Stimulated activated CD8-positive, alpha-beta memory T cell treated with anti-CD3 and anti-CD28 coated beads, Interleukin-7, amount 100 ng/mL, for 4 hours (primary cell): Measurements from ENCODE around the gene DHRS7C.
"Not testable (repeated sequence)": the region's sequence is repeated elsewhere in the genome, so short reads cannot be mapped to it uniquely, and the experiment has no call there.

Source experiments
- DNase-seq, 2 donors: peaks; one replicate each; pipeline ENCODE4 v3.0.0-alpha.2; 2020; ENCODE audit warnings: low read depth in 2 of 2

DHRS7C gene

DNA sequence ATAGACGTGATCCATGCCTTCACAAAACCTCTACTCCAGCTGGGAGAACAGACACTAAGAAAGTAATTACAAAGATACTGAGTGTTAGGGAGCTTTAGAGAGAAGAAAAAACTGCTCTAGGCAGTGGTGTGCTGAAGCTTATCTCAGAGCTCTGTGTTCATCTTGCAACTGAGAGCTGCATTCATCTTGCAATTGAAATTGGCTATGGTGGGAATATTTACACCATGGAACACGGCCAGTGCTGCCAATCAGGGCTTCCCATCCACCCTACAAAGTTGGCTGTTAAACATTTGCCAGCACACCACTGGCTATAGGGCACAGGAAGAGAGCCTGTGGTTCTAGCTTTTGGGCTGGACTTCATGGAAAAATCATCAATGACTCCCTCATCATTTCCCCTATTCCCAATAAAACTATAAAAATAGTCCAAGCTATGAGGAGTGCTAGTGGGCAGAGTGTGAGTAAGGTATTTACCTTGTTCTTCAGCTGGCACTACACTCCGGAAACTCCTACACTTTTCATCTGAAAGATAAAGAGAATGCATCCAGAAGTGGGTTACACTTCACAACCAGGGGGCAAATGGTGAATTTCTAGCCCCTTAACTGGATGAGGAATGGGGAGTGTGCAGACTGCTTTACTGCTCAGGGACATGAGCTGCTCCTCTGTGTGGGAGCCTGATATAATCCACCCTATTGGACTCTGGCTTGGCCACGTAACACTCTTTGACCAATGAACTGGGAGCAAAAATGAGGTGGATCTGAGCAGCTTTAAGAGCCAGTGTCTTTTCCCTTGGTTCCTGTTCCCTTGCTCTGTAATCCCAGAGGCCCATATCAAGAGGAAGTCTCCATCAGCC is 18.9 kb upstream of the DHRS7C start:
- no peak for DNase-seq

GRCh38 chr17:9809409-9809808 is 18.0 kb upstream of the DHRS7C start:
- DNase-seq = no peak

GRCh38 chr17:9806699-9807098 is 15.3 kb upstream of the DHRS7C start:
- no peak for DNase-seq

DNA sequence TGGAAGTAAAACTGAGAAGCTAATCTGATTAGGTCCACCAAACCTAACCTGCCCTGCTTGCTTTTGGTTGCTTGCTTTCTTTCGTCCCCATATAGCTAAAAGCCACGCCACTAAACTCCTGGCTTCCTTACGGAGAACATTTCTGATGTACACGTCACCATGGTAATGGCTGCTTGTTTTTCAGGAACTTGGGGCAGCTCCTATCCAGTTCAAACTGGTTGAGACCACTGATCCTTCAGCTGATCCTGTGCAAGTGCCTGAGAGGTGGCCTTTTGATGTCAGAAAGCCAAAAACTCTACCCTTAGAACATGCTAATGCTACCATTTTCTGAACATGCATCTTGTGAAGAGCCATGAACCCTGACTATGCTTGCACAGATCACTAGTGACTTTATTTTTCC is 14.4 kb upstream of the DHRS7C start:
- DNase-seq = no peak

DNA sequence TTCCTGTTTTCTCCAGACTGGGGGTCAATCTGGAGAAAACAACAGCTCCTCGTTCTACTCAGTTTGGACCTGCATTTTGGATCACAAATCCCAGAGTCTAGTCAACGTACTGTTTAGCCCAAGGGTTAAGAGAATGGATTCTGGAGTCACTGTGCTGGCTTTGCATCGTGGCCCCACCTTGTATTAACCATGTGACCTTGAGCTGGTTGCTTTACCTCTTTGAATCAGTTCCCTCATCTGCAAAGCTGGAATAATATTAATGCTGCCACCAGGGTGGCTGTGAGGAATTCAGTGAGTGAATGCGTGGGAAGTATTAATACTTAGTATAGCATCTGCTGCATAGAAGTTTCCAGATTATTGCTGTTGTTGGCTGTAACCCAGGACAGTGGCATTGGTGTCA is 11.3 kb upstream of the DHRS7C start:
- no peak for DNase-seq

- no peak for DNase-seq
Measured at GRCh38 chr17:9802294-9802693, 10.9 kb upstream of the DHRS7C start.

- no peak for DNase-seq
Measured at GRCh38 chr17:9801505-9801904, 10.1 kb upstream of the DHRS7C start.

GRCh38 chr17:9798724-9799123 is 7.3 kb upstream of the DHRS7C start:
- no peak for DNase-seq

GRCh38 chr17:9798008-9798407 is 6.6 kb upstream of the DHRS7C start:
- no peak for DNase-seq

- DNase-seq = no peak
Measured at GRCh38 chr17:9792181-9792840, 919 bp upstream of the DHRS7C start.

GRCh38 chr17:9790316-9790715 is 1.1 kb downstream of the DHRS7C start:
- no peak for DNase-seq

DNA sequence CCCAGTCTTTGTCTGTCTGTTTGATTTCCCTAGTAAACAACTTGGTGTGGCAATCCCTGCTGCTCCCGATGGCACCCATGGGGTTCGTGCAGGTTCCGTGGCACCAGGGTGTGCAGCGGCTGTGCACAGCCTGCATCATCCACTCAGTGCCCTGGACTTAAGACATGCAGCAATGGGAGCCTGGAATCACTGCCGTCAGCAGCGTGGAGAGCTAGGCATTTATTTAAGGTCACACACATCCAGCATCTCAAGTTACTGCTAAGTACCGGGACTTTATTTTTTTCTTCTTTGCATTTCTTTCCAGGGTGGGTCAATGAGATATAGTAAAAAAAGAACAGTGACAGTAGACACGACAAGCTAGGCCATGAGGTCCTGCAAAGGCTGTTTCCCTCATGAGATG is 2.8 kb downstream of the DHRS7C start:
- DNase-seq = no peak

DNA sequence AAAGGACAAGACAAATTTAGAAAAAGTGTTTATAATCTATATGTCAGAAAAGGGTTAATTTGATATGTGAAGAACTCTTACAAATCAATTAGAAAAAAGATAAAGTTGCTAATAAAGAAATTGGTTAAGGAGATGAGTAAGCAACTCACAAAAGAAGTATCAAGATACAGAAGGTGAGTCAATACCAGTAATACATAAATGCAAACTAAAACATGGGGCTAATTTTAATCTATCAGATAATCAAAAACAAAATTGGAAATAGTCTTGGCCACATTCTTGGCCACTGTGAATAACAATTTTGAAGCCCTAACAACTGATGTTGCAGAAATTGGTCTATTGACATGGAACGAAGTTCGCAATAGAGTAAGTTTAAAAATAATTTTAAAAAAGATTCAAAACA is 6.8 kb downstream of the DHRS7C start:
- no peak for DNase-seq

GRCh38 chr17:9783465-9783864 is 7.9 kb downstream of the DHRS7C start:
- DNase-seq = not testable (repeated sequence)

GRCh38 chr17:9783050-9783449 is 8.3 kb downstream of the DHRS7C start:
- no peak for DNase-seq

DNA sequence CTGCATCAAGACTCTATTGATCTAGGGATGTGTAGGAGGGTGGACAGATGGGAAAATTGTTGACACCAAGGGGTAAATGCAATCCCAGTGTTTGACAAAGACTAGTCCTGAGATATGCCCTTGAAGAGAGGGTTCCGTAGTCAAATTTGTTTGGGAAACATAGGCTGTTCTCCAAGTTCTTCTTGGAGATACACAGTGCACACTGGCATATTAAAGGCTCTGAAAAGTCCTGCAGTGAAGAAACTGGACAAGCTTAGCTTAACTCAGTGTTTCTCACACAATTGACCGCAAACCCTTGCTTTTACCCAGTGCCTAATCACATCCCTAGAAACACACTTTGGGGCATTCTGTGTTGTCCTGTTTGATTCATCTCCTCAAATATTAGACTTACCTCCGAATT is 10.8 kb downstream of the DHRS7C start:
- DNase-seq = no peak

- no peak for DNase-seq
Measured at GRCh38 chr17:9776911-9777310, 14.5 kb downstream of the DHRS7C start.

- DNase-seq = no peak
Measured at GRCh38 chr17:9772658-9773057, 18.7 kb downstream of the DHRS7C start.

- DNase-seq = no peak
Measured at GRCh38 chr17:9771465-9771864, 19.9 kb downstream of the DHRS7C start.

- no peak for DNase-seq
Measured at GRCh38 chr17:9769036-9769695, 22.2 kb downstream of the DHRS7C start.

DNA sequence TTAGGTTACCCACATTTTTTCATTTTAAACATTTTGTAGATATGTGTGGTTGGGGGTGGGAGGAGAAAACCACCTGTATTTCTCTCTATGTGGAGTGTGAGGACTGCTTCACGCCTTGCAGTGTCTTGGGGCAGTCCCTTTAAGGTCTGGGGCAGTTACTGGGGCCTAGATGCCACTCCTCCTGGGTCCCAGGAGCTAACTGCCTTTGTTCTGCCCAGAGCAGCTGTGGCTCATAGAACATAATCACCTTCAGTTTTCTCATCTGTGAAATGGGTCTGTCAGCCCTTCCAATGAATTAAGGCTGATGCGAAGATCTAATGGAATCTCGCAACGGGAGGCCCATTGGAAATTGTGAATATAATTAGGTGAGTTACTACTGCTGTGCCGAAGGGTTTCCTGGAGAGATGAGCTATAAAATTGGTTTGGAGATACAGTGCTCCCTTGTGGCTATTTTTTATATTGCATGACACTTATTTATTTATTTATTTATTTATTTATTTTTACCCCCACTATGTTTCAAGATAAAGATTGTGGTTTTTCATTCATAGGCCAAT is 22.9 kb downstream of the DHRS7C start:
- no peak for DNase-seq

- no peak for DNase-seq
Measured at GRCh38 chr17:9767432-9767991, 23.9 kb downstream of the DHRS7C start.
